HEK293 (cell line): ENCODE data around the gene ATAT1.

ENCODE experiments used
- BCL11A ChIP-seq: fragments of 450-650 bp; formaldehyde crosslinking; IDR thresholded peaks from 2 replicates; pipeline ENCODE4 v1.5.1; 2016; ENCODE audit warnings: low read depth, missing biosample characterization, missing genetic modification characterization
- HOXD13 ChIP-seq: sonication (generic); formaldehyde crosslinking; IDR thresholded peaks from 2 replicates; pipeline ENCODE4 v1.8.0; 2022; ENCODE audit warnings: missing genetic modification reagents, borderline replicate concordance
- KLF9 ChIP-seq: fragments of 450-650 bp; formaldehyde crosslinking; IDR thresholded peaks from 2 replicates; pipeline ENCODE4 v1.5.1; 2016; ENCODE audit warnings: missing biosample characterization, missing genetic modification characterization, low read depth
- OVOL3 ChIP-seq: fragments of 450-650 bp; formaldehyde crosslinking; IDR thresholded peaks from 2 replicates; pipeline ENCODE4 v1.5.1; 2016; ENCODE audit warnings: missing biosample characterization, missing genetic modification characterization
- PRDM10 ChIP-seq: fragments of 450-650 bp; formaldehyde crosslinking; IDR thresholded peaks from 2 replicates; pipeline ENCODE4 v1.5.1; 2016; ENCODE audit warnings: missing biosample characterization, missing genetic modification characterization
- RBAK ChIP-seq: fragments of 450-650 bp; formaldehyde crosslinking; IDR thresholded peaks from 2 replicates; pipeline ENCODE4 v1.5.1; 2016; ENCODE audit warnings: missing biosample characterization, missing genetic modification characterization
- REPIN1 ChIP-seq: fragments of 450-650 bp; formaldehyde crosslinking; IDR thresholded peaks from 2 replicates; pipeline ENCODE4 v1.5.1; 2017; ENCODE audit warnings: missing biosample characterization, missing genetic modification characterization, low read depth
- SP2 ChIP-seq: fragments of 450-650 bp; formaldehyde crosslinking; IDR thresholded peaks from 2 replicates; pipeline ENCODE4 v1.5.1; 2016; ENCODE audit warnings: missing biosample characterization, missing genetic modification characterization
- TCF7L2 ChIP-seq: IDR thresholded peaks from 2 replicates; pipeline ENCODE4 v1.6.1; 2011; ENCODE audit warnings: low read depth, mild to moderate bottlenecking, inconsistent platforms, low read length, moderate library complexity, borderline replicate concordance
- ZBTB20 ChIP-seq: fragments of 450-650 bp; formaldehyde crosslinking; IDR thresholded peaks from 2 replicates; pipeline ENCODE4 v1.5.1; 2016; ENCODE audit warnings: missing biosample characterization, missing genetic modification characterization
- ZBTB48 ChIP-seq: fragments of 450-650 bp; formaldehyde crosslinking; IDR thresholded peaks from 2 replicates; pipeline ENCODE4 v1.5.1; 2016; ENCODE audit warnings: missing biosample characterization, missing genetic modification characterization
- ZEB2 ChIP-seq: fragments of 450-650 bp; formaldehyde crosslinking; IDR thresholded peaks from 2 replicates; pipeline ENCODE4 v1.5.1; 2016; ENCODE audit warnings: missing biosample characterization, missing genetic modification characterization
- ZNF112 ChIP-seq: fragments of 450-650 bp; formaldehyde crosslinking; IDR thresholded peaks from 2 replicates; pipeline ENCODE4 v1.5.0; 2017; ENCODE audit warnings: missing biosample characterization, missing genetic modification characterization
- ZNF155 ChIP-seq: fragments of 450-650 bp; formaldehyde crosslinking; IDR thresholded peaks from 2 replicates; pipeline ENCODE4 v1.5.1; 2016; ENCODE audit warnings: missing biosample characterization, missing genetic modification characterization
- ZNF202 ChIP-seq: fragments of 450-650 bp; formaldehyde crosslinking; IDR thresholded peaks from 2 replicates; pipeline ENCODE4 v1.5.1; 2016; ENCODE audit warnings: missing biosample characterization, missing genetic modification characterization, borderline replicate concordance
- ZNF24 ChIP-seq: fragments of 450-650 bp; formaldehyde crosslinking; IDR thresholded peaks from 2 replicates; pipeline ENCODE4 v1.5.1; 2016; ENCODE audit warnings: missing biosample characterization, missing genetic modification characterization
- ZNF266 ChIP-seq: fragments of 450-650 bp; formaldehyde crosslinking; IDR thresholded peaks from 2 replicates; pipeline ENCODE4 v1.5.1; 2016; ENCODE audit warnings: missing biosample characterization, missing genetic modification characterization, low read depth
- ZNF324 ChIP-seq: fragments of 450-650 bp; formaldehyde crosslinking; IDR thresholded peaks from 2 replicates; pipeline ENCODE4 v1.5.1; 2016; ENCODE audit warnings: missing biosample characterization, missing genetic modification characterization
- ZNF362 ChIP-seq: fragments of 450-650 bp; formaldehyde crosslinking; IDR thresholded peaks from 2 replicates; pipeline ENCODE4 v1.5.1; 2016; ENCODE audit warnings: missing biosample characterization, missing genetic modification characterization
- ZNF404 ChIP-seq: fragments of 450-650 bp; formaldehyde crosslinking; IDR thresholded peaks from 2 replicates; pipeline ENCODE4 v1.5.1; 2017; ENCODE audit warnings: missing biosample characterization, missing genetic modification characterization
- ZNF555 ChIP-seq: fragments of 450-650 bp; formaldehyde crosslinking; conservative IDR thresholded peaks from 2 replicates; pipeline ENCODE4 v1.5.1; 2017; ENCODE audit warnings: missing biosample characterization, mild to moderate bottlenecking, missing genetic modification characterization, inconsistent platforms
- ZNF580 ChIP-seq: fragments of 450-650 bp; formaldehyde crosslinking; IDR thresholded peaks from 2 replicates; pipeline ENCODE4 v1.5.1; 2016; ENCODE audit warnings: missing biosample characterization, missing genetic modification characterization
- ZNF600 ChIP-seq: fragments of 450-650 bp; formaldehyde crosslinking; IDR thresholded peaks from 2 replicates; pipeline ENCODE4 v1.5.1; 2016; ENCODE audit warnings: missing biosample characterization, missing genetic modification characterization
- ZNF610 ChIP-seq: fragments of 450-650 bp; formaldehyde crosslinking; IDR thresholded peaks from 2 replicates; pipeline ENCODE4 v1.5.1; 2016; ENCODE audit warnings: missing biosample characterization, missing genetic modification characterization, borderline replicate concordance
- ZNF777 ChIP-seq: fragments of 450-650 bp; formaldehyde crosslinking; IDR thresholded peaks from 2 replicates; pipeline ENCODE4 v1.5.1; 2017; ENCODE audit warnings: missing biosample characterization, missing genetic modification characterization, borderline replicate concordance
- ZSCAN30 ChIP-seq: fragments of 450-650 bp; IDR thresholded peaks from 2 replicates; pipeline ENCODE4 v1.5.1; 2018; ENCODE audit warnings: missing biosample characterization, mild to moderate bottlenecking, missing genetic modification characterization, moderate library complexity
- TF ChIP-seq, protein P1 (sequence below): fragments of 450-650 bp; formaldehyde crosslinking; IDR thresholded peaks from 2 replicates; pipeline ENCODE4 v1.5.1; 2016; ENCODE audit warnings: missing biosample characterization, missing genetic modification characterization
- TF ChIP-seq, protein P2 (sequence below): fragments of 450-650 bp; formaldehyde crosslinking; IDR thresholded peaks from 2 replicates; pipeline ENCODE4 v1.5.1; 2017; ENCODE audit warnings: missing biosample characterization, missing genetic modification characterization
- TF ChIP-seq, protein P3 (sequence below): fragments of 450-650 bp; formaldehyde crosslinking; IDR thresholded peaks from 2 replicates; pipeline ENCODE4 v1.5.1; 2017; ENCODE audit warnings: missing biosample characterization, missing genetic modification characterization

The ATAT1 gene

GRCh38 chr6:30626484-30627366 lies at the start of gene ATAT1 (continued):
- 0 out of 2 replicates have a peak, but pooled peaks have one; percentile 19 for TF ChIP-seq PRDM10 (tag by site-specific recombination)
- peak; percentile 72; the same call in 1 of the 2 replicates for TF ChIP-seq ZSCAN30 (tag by site-specific recombination)
- TF ChIP-seq TCF7L2: peak; percentile 61; the same call in 1 of the 2 replicates
- peak; percentile 78 for TF ChIP-seq ZNF600
- TF ChIP-seq ZNF266 (tag by site-specific recombination): no peak
- TF ChIP-seq, protein P1, sequence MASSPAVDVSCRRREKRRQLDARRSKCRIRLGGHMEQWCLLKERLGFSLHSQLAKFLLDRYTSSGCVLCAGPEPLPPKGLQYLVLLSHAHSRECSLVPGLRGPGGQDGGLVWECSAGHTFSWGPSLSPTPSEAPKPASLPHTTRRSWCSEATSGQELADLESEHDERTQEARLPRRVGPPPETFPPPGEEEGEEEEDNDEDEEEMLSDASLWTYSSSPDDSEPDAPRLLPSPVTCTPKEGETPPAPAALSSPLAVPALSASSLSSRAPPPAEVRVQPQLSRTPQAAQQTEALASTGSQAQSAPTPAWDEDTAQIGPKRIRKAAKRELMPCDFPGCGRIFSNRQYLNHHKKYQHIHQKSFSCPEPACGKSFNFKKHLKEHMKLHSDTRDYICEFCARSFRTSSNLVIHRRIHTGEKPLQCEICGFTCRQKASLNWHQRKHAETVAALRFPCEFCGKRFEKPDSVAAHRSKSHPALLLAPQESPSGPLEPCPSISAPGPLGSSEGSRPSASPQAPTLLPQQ (tag by site-specific recombination): peak; percentile 96
- TF ChIP-seq HOXD13: no peak
- peak; percentile 68 for TF ChIP-seq ZEB2 (tag by site-specific recombination)
- peak; percentile 72; the same call in 1 of the 2 replicates for TF ChIP-seq ZNF610 (tag by site-specific recombination)
- TF ChIP-seq, protein P2, sequence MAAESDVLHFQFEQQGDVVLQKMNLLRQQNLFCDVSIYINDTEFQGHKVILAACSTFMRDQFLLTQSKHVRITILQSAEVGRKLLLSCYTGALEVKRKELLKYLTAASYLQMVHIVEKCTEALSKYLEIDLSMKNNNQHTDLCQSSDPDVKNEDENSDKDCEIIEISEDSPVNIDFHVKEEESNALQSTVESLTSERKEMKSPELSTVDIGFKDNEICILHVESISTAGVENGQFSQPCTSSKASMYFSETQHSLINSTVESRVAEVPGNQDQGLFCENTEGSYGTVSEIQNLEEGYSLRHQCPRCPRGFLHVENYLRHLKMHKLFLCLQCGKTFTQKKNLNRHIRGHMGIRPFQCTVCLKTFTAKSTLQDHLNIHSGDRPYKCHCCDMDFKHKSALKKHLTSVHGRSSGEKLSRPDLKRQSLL (tag by site-specific recombination): no peak
- 0 out of 2 replicates have a peak, but pooled peaks have one; percentile 50 for TF ChIP-seq BCL11A (tag by site-specific recombination)
- no peak for TF ChIP-seq RBAK
- TF ChIP-seq ZNF155 (tag by site-specific recombination): no peak
- no peak for TF ChIP-seq REPIN1 (tag by site-specific recombination)
- TF ChIP-seq, protein P3, sequence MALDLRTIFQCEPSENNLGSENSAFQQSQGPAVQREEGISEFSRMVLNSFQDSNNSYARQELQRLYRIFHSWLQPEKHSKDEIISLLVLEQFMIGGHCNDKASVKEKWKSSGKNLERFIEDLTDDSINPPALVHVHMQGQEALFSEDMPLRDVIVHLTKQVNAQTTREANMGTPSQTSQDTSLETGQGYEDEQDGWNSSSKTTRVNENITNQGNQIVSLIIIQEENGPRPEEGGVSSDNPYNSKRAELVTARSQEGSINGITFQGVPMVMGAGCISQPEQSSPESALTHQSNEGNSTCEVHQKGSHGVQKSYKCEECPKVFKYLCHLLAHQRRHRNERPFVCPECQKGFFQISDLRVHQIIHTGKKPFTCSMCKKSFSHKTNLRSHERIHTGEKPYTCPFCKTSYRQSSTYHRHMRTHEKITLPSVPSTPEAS: no peak
- TF ChIP-seq ZNF555 (tag by site-specific recombination): no peak
- no peak; the same call in 1 of the 2 replicates for TF ChIP-seq ZNF580 (tag by site-specific recombination)
- peak; percentile 66; the same call in 1 of the 2 replicates for TF ChIP-seq ZNF324 (tag by site-specific recombination)
- no peak; the same call in 1 of the 2 replicates for TF ChIP-seq ZNF24 (tag by site-specific recombination)
- no peak for TF ChIP-seq ZNF777 (tag by site-specific recombination)
- no peak for TF ChIP-seq ZNF202 (tag by site-specific recombination)
- TF ChIP-seq ZBTB20 (tag by site-specific recombination): peak; percentile 60
- peak; percentile 88 for TF ChIP-seq SP2
- TF ChIP-seq OVOL3 (tag by site-specific recombination): no peak
- TF ChIP-seq ZNF404 (tag by site-specific recombination): no peak
- no peak; the same call in 1 of the 2 replicates for TF ChIP-seq ZBTB48 (tag by site-specific recombination)
- TF ChIP-seq KLF9 (tag by site-specific recombination): peak; percentile 97
- TF ChIP-seq ZNF362 (tag by site-specific recombination): no peak
- no peak for TF ChIP-seq ZNF112
